HepG2 (cell line): ENCODE measurements around the gene ANKRD65. TPM values are rescaled to one million over a fixed set of nuclear protein-coding genes. Genes with fewer than 3 reads are reported as not detected.
A peak's percentile ranks its signal among the peaks of the same experiment; 100 is the strongest.

ENCODE experiments used
- ARID4A ChIP-seq: sonication (generic); formaldehyde crosslinking; IDR thresholded peaks from 2 replicates; pipeline ENCODE4 v1.5.0; 2020; ENCODE audit warnings: mild to moderate bottlenecking, missing genetic modification reagents, borderline replicate concordance
- DZIP1 ChIP-seq: sonication (generic); formaldehyde crosslinking; IDR thresholded peaks from 2 replicates; pipeline ENCODE4 v1.5.0; 2020; ENCODE audit warnings: mild to moderate bottlenecking, missing genetic modification reagents
- E2F5 ChIP-seq: sonication (generic); formaldehyde crosslinking; conservative IDR thresholded peaks from 2 replicates; pipeline ENCODE4 v1.4.0; 2020; ENCODE audit warnings: missing genetic modification reagents
- GATAD1 ChIP-seq: IDR thresholded peaks from 2 replicates; pipeline ENCODE4 v1.6.1; 2016; ENCODE audit warnings: missing genetic modification reagents, missing compliant biosample characterization
- HDAC2 ChIP-seq: sonication (generic); formaldehyde crosslinking; IDR thresholded peaks from 2 replicates; pipeline ENCODE4 v1.4.0; 2020; ENCODE audit warnings: missing genetic modification reagents
- MXD3 ChIP-seq: IDR thresholded peaks from 2 replicates; pipeline ENCODE4 v1.6.1; 2016; ENCODE audit warnings: mild to moderate bottlenecking, missing biosample characterization, missing genetic modification reagents
- NFKB2 ChIP-seq: sonication (generic); formaldehyde crosslinking; IDR thresholded peaks from 2 replicates; pipeline ENCODE4 v1.4.0; 2020; ENCODE audit warnings: missing genetic modification reagents, borderline replicate concordance
- SALL2 ChIP-seq: sonication (generic); formaldehyde crosslinking; IDR thresholded peaks from 2 replicates; pipeline ENCODE4 v1.8.1; 2023; ENCODE audit warnings: mild to moderate bottlenecking, missing genetic modification reagents, inconsistent platforms
- SMC3 ChIP-seq: IDR thresholded peaks from 2 replicates; pipeline ENCODE4 v1.6.1; 2011; ENCODE audit warnings: low read length, improper control_type of control experiment
- SNAI1 ChIP-seq: sonication (generic); formaldehyde crosslinking; IDR thresholded peaks from 2 replicates; pipeline ENCODE4 v1.5.0; 2020; ENCODE audit warnings: mild to moderate bottlenecking, missing genetic modification reagents, borderline replicate concordance
- ZBTB10 ChIP-seq: sonication (generic); formaldehyde crosslinking; IDR thresholded peaks from 2 replicates; pipeline ENCODE4 v1.4.0; 2020; ENCODE audit warnings: missing genetic modification reagents, borderline replicate concordance
- ZNF629 ChIP-seq: sonication (generic); formaldehyde crosslinking; conservative IDR thresholded peaks from 2 replicates; pipeline ENCODE4 v1.5.0; 2020; ENCODE audit warnings: missing genetic modification reagents
- polyA plus RNA-seq, 8 experiments: library from polyadenylated mRNA; depleted of rRNA in 3 of 8; stranded (reverse) in 7 of 8; unstranded in 1 of 8; fragments of >200 nt; fragmentation: Illumina TruSeq in 4 of 8; extraction: Trizol in 4 of 8; gene quantifications; 2 replicates each; pipeline versions ENCODE4 v1.2.1 to v1.2.3, GENCODE V29; 2011 to 2016; ENCODE audit warnings: low read depth in 4 of 8, missing spikeins in 1 of 8, mixed read lengths in 1 of 8; ENCODE audit not compliant: insufficient read depth in 1 of 8
- total RNA-seq, 5 experiments: library from RNA; depleted of rRNA; stranded (reverse); fragments of >200 nt; fragmentation: Illumina TruSeq; extraction: Trizol; gene quantifications; 2 replicates each; pipeline ENCODE4 v1.2.3, GENCODE V29; 2016; ENCODE audit warnings: low read depth in 1 of 5
- TF ChIP-seq, protein P1 (sequence below): IDR thresholded peaks from 2 replicates; pipeline ENCODE4 v1.6.1; 2016; ENCODE audit warnings: low read depth, borderline replicate concordance
- TF ChIP-seq, protein P2 (sequence below): sonication (generic); formaldehyde crosslinking; IDR thresholded peaks from 2 replicates; pipeline ENCODE4 v1.9.0; 2022; ENCODE audit warnings: missing genetic modification reagents, mild to moderate bottlenecking, borderline replicate concordance

ANKRD65 gene
- total and polyA plus RNA-seq, 2 of the 13 experiments (the other 11 are each of a cell fraction or from before 2014, with no cell fraction given), result 12.1 to 30.1 TPM

DNA sequence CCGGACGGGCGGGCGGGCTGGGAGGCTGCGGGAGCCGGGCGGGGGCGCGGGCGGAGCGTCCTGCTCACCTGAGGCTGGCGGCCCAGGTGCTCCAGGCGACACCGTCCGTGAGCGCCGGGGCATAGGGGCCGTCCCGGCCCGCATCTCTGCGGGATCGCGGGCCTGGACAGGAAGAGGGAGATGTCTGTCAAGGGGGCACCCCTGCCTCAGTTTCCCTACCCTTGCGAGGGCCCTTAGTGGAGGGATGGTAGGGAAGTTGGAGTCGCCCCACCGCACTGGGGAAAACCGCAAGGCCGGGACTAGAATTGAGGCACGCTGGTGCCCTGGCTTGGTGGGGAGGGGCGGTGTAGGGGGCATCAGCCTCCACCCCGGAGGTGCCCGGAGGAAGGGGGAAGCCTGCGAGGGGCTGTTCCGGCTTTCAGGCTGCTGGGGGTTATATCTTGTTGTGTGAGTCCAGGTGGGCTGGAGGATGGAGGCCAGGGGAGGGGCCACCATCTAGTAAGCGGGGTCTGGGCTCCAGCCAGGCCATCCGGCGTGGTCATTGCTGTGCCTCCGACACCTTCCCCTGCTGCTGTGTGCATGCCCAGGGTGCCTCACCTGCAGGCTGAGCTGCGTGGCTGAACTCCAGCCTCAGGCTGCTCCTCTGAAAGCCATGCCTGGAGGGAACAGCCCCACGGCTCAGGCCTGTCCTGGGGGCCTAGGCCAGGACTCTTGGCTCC is 15.0 kb upstream of the ANKRD65 start (continued):
- TF ChIP-seq SNAI1 (CRISPR knock-in tag) (no peak), SMC3 (no peak), DZIP1 (CRISPR knock-in tag) (no peak), MXD3 (CRISPR knock-in tag) (no peak), NFKB2 (CRISPR knock-in tag) (no peak), E2F5 (CRISPR knock-in tag) (0 out of 2 replicates have a peak, but pooled peaks have one; percentile 6), GATAD1 (no peak), SALL2 (CRISPR knock-in tag) (no peak), ZBTB10 (no peak), HDAC2 (0 out of 2 replicates have a peak, but pooled peaks have one; percentile 25), ZNF629 (no peak), ARID4A (CRISPR knock-in tag) (peak; percentile 12; the same call in 1 of the 2 replicates)
- TF ChIP-seq, protein P1, sequence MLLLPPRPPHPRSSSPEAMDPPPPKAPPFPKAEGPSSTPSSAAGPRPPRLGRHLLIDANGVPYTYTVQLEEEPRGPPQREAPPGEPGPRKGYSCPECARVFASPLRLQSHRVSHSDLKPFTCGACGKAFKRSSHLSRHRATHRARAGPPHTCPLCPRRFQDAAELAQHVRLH (CRISPR knock-in tag), result no peak
- TF ChIP-seq, protein P2, sequence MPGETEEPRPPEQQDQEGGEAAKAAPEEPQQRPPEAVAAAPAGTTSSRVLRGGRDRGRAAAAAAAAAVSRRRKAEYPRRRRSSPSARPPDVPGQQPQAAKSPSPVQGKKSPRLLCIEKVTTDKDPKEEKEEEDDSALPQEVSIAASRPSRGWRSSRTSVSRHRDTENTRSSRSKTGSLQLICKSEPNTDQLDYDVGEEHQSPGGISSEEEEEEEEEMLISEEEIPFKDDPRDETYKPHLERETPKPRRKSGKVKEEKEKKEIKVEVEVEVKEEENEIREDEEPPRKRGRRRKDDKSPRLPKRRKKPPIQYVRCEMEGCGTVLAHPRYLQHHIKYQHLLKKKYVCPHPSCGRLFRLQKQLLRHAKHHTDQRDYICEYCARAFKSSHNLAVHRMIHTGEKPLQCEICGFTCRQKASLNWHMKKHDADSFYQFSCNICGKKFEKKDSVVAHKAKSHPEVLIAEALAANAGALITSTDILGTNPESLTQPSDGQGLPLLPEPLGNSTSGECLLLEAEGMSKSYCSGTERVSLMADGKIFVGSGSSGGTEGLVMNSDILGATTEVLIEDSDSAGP (CRISPR knock-in tag), result 0 out of 2 replicates have a peak, but pooled peaks have one; percentile 13
